NCI-H1048 (cell line): ENCODE measurements around the gene UTRN.
A peak's percentile ranks its signal among the peaks of the same experiment; 100 is the strongest.

Source experiments
- DNase-seq: peaks from one replicate; lab custom pipeline; 2025; lab: John Stamatoyannopoulos, UW

The UTRN gene

DNA sequence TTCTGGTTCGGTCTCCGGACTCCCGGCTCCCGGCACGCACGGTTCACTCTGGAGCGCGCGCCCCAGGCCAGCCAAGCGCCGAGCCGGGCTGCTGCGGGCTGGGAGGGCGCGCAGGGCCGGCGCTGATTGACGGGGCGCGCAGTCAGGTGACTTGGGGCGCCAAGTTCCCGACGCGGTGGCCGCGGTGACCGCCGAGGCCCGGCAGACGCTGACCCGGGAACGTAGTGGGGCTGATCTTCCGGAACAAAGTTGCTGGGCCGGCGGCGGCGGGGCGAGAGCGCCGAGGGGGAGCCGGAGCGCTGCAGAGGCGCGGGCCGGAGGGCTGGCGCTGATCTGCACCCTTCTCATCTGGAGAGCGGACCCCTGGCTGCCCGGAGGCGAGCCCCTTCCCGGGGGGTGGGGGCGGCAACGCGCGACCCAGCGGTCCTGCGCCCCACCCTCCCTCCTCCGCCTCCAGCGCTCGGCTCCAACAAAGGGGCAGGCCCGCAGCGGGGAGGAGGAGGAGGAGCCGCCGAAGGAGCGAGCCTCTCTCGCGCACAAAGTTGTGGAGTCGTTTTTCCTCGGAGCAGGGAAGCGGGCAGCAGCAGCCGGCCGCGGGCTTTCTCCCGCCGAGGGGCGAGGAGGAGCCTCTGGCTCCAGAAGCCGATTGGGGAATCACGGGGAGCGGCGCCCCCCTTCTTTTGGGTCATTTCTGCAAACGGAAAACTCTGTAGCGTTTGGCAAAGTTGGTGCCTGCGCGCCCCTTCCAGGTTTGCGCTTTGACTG is at the start of gene UTRN:
UTRN (plus strand) TSS at position 553 of the 765 bp plus-strand sequence. CDS start 6,494 bp downstream, outside the sequence.
- DNase-seq, result peak; percentile 42

DNA sequence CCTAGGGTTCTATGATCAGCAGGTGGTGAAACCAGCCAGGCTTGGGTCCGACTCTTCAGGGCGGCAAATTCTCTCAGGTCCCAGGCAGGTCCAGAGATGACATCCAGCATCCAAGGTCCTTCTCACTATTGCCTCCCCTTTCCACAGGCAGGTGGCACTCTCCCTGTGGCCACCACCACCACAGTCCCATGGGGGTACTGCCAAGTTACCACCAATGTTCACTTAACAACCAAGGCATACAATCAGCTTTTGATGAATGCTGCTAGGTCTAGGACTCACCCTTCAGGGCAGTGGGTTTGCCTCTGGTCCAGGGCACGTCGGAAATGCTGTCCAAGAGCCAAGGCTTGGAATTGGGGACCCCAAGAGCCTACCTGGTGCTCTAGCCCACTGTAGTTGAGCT is 40.4 kb upstream of the UTRN start:
- DNase-seq, result no peak

DNA sequence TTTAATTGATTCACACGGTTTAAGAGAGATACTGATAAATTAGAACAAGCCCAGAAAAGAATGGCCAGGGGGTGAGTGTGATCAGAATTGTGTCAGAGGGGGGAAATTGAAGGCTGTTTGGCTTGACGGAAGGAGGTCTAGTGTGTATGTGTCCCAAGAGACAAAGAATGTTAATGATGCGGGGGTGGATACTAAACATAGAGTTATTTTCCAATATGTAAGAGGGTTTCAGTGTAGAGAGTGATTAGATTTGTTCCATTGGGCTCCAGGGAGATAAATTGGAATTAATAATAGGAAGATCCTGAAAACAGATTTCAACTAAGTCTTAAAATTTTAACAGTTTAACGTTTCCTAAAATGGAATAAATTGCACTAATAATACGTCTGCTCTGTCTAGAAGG is 38.1 kb upstream of the UTRN start:
- no peak for DNase-seq

- no peak for DNase-seq
Observed at GRCh38 chr6:144248003-144248402, 37.1 kb upstream of the UTRN start.

- DNase-seq, result no peak
Observed at GRCh38 chr6:144248476-144249301, 36.4 kb upstream of the UTRN start.

- DNase-seq, result no peak
Observed at GRCh38 chr6:144250276-144250675, 34.9 kb upstream of the UTRN start.

GRCh38 chr6:144252259-144252658 is 32.9 kb upstream of the UTRN start:
- DNase-seq, result no peak

DNA sequence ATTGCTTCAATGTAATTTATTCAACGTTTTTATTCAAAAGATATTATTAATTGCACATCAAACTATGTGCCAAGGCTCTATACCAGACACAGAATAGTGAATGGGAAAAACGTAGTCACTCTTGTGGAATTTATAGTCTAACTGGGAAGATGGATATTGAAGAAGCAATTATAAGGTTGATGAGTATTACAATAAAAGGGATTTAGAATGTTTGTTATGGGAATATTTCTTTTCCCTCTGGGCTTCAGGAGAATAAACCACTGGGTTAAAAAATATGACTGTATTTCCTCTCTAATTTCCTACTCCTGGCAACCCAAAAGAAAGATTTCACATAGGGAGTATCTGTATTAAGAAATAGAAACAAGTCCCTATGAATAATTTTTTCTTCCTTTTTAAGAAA is 25.1 kb upstream of the UTRN start:
- DNase-seq, result no peak

GRCh38 chr6:144262470-144263369 is 22.4 kb upstream of the UTRN start:
- DNase-seq, result no peak

- DNase-seq, result no peak
Observed at GRCh38 chr6:144263786-144264185, 21.3 kb upstream of the UTRN start.

- no peak for DNase-seq
Observed at GRCh38 chr6:144264270-144265060, 20.7 kb upstream of the UTRN start.

- DNase-seq, result no peak
Observed at GRCh38 chr6:144265061-144265357, 20.1 kb upstream of the UTRN start.

- no peak for DNase-seq
Observed at GRCh38 chr6:144265390-144265789, 19.7 kb upstream of the UTRN start.

DNA sequence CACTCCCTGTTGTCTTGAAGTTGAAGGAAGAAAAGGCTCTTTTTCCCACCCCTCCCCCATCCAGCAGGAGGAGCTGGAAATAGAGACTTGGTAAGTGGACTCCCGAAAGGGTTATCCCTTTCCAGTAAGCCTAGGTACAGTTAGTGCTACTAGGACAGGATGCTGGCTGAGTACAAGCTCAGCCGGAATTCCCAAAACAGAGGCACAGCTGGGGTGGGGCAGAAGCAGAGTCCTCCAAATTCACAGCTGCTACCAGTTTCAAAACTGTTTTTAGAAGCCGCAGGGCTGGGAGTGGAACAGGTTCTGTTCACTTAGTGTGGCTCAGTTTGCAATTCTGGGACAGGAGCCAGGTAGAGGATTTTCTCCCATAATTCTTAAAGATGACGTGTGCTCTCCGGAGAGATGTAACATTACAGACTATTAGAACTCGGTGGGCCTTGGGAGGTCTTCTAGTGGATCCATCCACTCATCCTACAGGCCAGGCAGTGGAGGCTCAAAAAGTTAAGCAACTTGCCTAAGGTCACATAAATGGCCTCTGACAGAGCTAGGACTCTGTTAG is 19.0 kb upstream of the UTRN start:
- DNase-seq, result no peak

DNA sequence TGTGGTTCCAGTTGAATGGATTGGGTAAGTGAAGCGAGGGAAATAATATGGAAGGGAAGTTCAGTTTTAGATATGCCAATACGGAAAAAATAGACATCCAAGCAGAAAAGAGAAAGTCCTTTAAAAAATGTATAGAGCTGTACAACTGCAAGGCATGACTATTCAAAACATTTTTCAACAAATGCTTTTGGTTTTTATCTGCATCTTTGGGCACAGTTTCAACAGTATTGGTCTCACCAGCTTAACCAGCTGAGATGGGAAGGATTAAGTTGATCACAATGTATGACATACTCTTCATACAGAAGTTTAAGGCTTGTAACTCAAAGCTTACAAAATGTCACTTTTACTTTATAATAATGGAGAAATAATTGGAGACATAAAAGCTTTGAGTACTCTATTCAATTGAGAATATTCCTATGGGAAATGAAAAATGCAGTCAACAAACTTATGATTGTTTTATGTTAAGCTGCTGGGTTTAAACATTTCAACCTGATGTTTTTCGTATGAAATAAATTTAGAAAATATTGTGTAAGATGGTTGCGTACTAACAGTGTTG is 16.3 kb upstream of the UTRN start:
- no peak for DNase-seq

DNA sequence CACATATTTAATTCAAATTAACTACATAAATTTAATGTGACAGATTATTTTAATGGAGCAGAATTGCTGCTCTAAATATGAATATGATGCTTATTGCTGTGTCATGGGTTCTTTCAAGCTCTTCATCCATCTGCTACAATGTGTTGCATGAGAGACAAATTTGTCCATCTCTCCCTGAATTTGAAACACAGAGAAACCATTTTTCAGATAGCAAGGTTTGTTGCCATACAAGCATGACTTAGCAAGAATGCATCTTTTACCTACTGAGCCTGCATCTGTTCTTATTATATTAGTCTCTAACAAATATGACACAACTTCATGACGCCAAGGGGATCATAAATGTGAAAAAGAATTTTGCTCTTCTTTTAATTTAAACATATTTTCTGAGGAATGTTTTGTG is 8.0 kb upstream of the UTRN start:
- DNase-seq, result no peak

GRCh38 chr6:144277605-144278227 is 7.4 kb upstream of the UTRN start:
- no peak for DNase-seq

- DNase-seq, result no peak
Observed at GRCh38 chr6:144278659-144279314, 6.3 kb upstream of the UTRN start.

DNA sequence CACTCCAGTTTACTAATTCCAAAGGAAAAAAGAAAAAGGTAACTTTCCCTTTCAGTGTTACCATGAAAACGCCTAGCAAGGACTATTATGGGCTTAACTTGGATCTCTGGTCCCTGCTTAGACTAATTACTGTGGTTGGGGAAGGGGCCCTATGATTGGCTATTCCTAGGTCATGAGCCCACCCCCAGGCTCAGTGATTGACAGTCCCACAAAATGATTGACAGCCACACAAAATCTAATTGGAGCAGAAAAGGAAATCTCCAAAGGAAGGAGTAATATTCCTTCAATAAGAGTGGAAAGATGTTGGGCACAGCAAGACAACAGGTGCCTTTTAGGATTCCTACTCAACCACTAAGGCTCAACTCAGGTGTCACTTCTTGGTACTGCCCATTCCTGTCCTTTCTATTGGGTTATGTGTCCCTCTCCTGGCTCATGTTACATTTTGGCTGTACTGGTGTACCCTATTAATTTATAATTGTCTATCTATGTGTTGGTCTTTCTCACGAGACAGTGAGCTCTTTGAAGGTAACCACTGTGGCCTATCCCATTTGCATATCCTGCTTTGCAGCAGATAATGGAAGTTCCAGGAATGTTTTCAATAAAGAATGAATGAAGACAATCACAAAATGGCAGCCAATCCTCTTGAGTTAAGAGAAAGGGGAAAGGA is 5.5 kb upstream of the UTRN start:
- peak; percentile 33 for DNase-seq
